HCT116 (cell line): ENCODE measurements around the gene SLAMF1. TPM values are rescaled to one million over a fixed set of nuclear protein-coding genes. Genes with fewer than 3 reads are reported as not detected.

Experiments used
- ATAC-seq: fragments of 200-7000 bp; cut with Tn5 transposase; 2 replicates; pipeline ENCODE4 v1.9.1; 2020; ENCODE audit warnings: mild to moderate bottlenecking, moderate library complexity
- BruUV-seq: library from RNA; stranded (reverse); fragments of 400-500 nt; replicated peaks from 2 replicates; lab custom pipeline; 2021; lab: Mats Ljungman, UMichigan
- CTCF ChIA-PET: fragments of 300-600 bp; sonication (Branson Sonifier 250); formaldehyde crosslinking; loops from one replicate; lab custom pipeline; 2021; ENCODE audit warnings: antibody characterized with exemption; lab: Charles Lee
- POLR2A ChIA-PET: fragments of 300-600, 350-600 bp; sonication (Branson Sonifier 250); formaldehyde crosslinking; loops from one replicate; lab custom pipeline; 2021; ENCODE audit warnings: antibody characterized with exemption; lab: Charles Lee
- RAD21 ChIA-PET, 2 experiments: fragments of 300-600 bp; sonication (Branson Sonifier 250); formaldehyde crosslinking; loops; one replicate each; lab custom pipeline; 2023; ENCODE audit warnings: low total read pairs in 2 of 2; ENCODE audit not compliant: uncharacterized antibody in 2 of 2, unreplicated experiment in 2 of 2, low non-redundant PET in 1 of 2; lab: Charles Lee
- DNase-seq: peaks from one replicate; pipeline ENCODE4 v3.0.0-alpha.2; 2010; ENCODE audit warnings: low read depth, low spot score
- H2AFZ ChIP-seq: fragments of 200-600 bp; shearing (Covaris generic), sonication (generic); 2 replicates; pipeline ENCODE4 v1.6.1; 2017; ENCODE audit warnings: low read depth, mixed run types, mixed read lengths, antibody characterized with exemption, low read length; ENCODE audit not compliant: poor library complexity, severe bottlenecking
- H3K27ac ChIP-seq: 2 replicates; pipeline ENCODE4 v1.5.1; 2012; ENCODE audit warnings: low read depth, low read length
- H3K27me3 ChIP-seq: fragments of 200-600 bp; sonication (generic); 2 replicates; pipeline ENCODE4 v1.6.1; 2016; ENCODE audit warnings: mixed run types, low read length, mixed read lengths; ENCODE audit not compliant: insufficient read depth
- H3K36me3 ChIP-seq, 2 experiments: fragments of 200-500 bp in 1 of 2; fragments of 200-600 bp in 1 of 2; sonication (Bioruptor generic) in 1 of 2; sonication (generic) in 1 of 2; 2 replicates each; pipeline versions ENCODE4 v1.5.1 to v1.6.1; 2014 to 2016; ENCODE audit warnings: low read length in 2 of 2, inconsistent platforms in 1 of 2, mixed read lengths in 1 of 2, mixed run types in 1 of 2; ENCODE audit not compliant: insufficient read depth in 2 of 2, control insufficient read depth in 1 of 2
- H3K4me1 ChIP-seq, 2 experiments: fragments of 200-600 bp in 1 of 2; sonication (generic) in 1 of 2; 2 replicates each; pipeline versions ENCODE4 v1.5.1 to v1.6.1; 2012 to 2017; ENCODE audit warnings: low read length in 2 of 2, inconsistent platforms in 1 of 2, mild to moderate bottlenecking in 1 of 2, mixed read lengths in 1 of 2, mixed run types in 1 of 2, moderate library complexity in 1 of 2; ENCODE audit not compliant: insufficient read depth in 2 of 2, control insufficient read depth in 1 of 2
- H3K4me2 ChIP-seq: fragments of 200-600 bp; sonication (generic); 2 replicates; pipeline ENCODE4 v1.6.1; 2017; ENCODE audit warnings: mixed run types, low read length, mixed read lengths
- H3K4me3 ChIP-seq, 2 experiments: fragments of 200-600 bp in 1 of 2; sonication (generic) in 1 of 2; replicated peaks in 1 of 2; 2 replicates each; pipeline ENCODE4 v1.5.1; 2011 to 2016; ENCODE audit warnings: low read length in 2 of 2, control low read depth in 1 of 2, low read depth in 1 of 2, mild to moderate bottlenecking in 1 of 2, mixed read lengths in 1 of 2, mixed run types in 1 of 2
- H3K79me2 ChIP-seq: fragments of 200-600 bp; sonication (generic); 2 replicates; pipeline ENCODE4 v1.6.1; 2017; ENCODE audit warnings: mild to moderate bottlenecking, mixed run types, low read length, moderate library complexity, mixed read lengths; ENCODE audit not compliant: insufficient read depth
- H3K9ac ChIP-seq: fragments of 200-600 bp; sonication (generic); 2 replicates; pipeline ENCODE4 v1.6.1; 2016; ENCODE audit warnings: low read length, mixed read lengths
- H3K9me2 ChIP-seq: fragments of 200-600 bp; sonication (generic), shearing (Covaris generic); 2 replicates; pipeline ENCODE4 v1.6.1; 2017; ENCODE audit warnings: mixed run types, mild to moderate bottlenecking, moderate library complexity; ENCODE audit not compliant: insufficient read depth
- H3K9me3 ChIP-seq, 2 experiments: fragments of 200-500 bp in 1 of 2; fragments of 200-600 bp in 1 of 2; sonication (Bioruptor generic) in 1 of 2; sonication (generic) in 1 of 2; 2 replicates each; pipeline ENCODE4 v1.6.1; 2014 to 2017; ENCODE audit warnings: low read length in 2 of 2, mixed read lengths in 2 of 2, inconsistent platforms in 1 of 2, low read depth in 1 of 2, mild to moderate bottlenecking in 1 of 2, mixed run types in 1 of 2, moderate library complexity in 1 of 2; ENCODE audit not compliant: control insufficient read depth in 1 of 2, insufficient read depth in 1 of 2
- H4K20me1 ChIP-seq: fragments of 200-600 bp; sonication (generic), shearing (Covaris generic); 2 replicates; pipeline ENCODE4 v1.6.1; 2017; ENCODE audit warnings: mixed run types, mild to moderate bottlenecking, moderate library complexity; ENCODE audit not compliant: insufficient read depth
- FOSL1 ChIP-seq: IDR thresholded peaks from 2 replicates; pipeline ENCODE4 v1.6.1; 2012; ENCODE audit warnings: low read depth
- SP1 ChIP-seq: IDR thresholded peaks from 2 replicates; pipeline ENCODE4 v1.6.1; 2012; ENCODE audit warnings: low read depth
- TCF7L2 ChIP-seq: IDR thresholded peaks from 2 replicates; pipeline ENCODE4 v1.7.0; 2011; ENCODE audit warnings: borderline replicate concordance, inconsistent platforms; ENCODE audit not compliant: insufficient read depth, insufficient read length; ENCODE audit errors: extremely low read depth
- ZNF274 ChIP-seq: fragments of 200-500 bp; sonication (Bioruptor generic); IDR thresholded peaks from 2 replicates; pipeline ENCODE4 v1.6.1; 2014; ENCODE audit warnings: mild to moderate bottlenecking, low read depth, low read length, inconsistent platforms
- intact Hi-C: fragments of 100-400 bp; cut with micrococcal nuclease; formaldehyde crosslinking; loops from 2 replicates; pipeline ENCODE4 v1.10.0; 2022
- total RNA-seq: library from RNA; stranded (reverse); gene quantifications from one replicate; pipeline ENCODE4 v1.2.1, GENCODE V29; 2021; ENCODE audit not compliant: unreplicated experiment
- TF ChIP-seq, protein P1 (sequence below): IDR thresholded peaks from 2 replicates; pipeline ENCODE4 v1.6.1; 2012; ENCODE audit warnings: low read depth
- TF ChIP-seq, protein P2 (sequence below): IDR thresholded peaks from 2 replicates; pipeline ENCODE4 v1.6.1; 2011; ENCODE audit warnings: mild to moderate bottlenecking, low read length, moderate library complexity; ENCODE audit not compliant: insufficient replicate concordance; ENCODE audit errors: extremely low read depth

Gene SLAMF1
- total RNA-seq, 1 experiment from 2014 or later: 0.30 TPM

DNA sequence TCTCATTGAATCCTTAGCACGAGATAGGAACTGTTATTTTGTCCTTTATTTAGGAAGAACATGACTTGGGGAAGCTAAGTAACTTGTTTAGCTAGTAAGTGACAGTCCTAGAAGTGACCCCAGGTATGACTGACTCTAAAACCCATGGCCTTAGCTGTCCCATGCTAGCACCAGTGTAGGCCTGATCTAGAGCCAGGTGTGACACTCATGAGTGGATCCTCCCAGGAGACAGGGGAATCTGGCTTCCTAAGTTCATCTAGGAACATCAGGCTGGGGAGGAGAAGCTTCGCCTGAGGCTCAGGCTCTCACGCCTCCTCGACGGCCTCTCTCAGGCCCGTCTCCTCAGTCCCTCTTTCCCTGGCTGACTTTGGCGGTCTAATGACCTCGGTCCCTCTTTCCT, 33.6 kb upstream of the SLAMF1 start:
- intact Hi-C loops: loop anchor here (5.0 kb wide), 2 partner anchors 253 to 697 kb away; no protein-coding TSS in a partner anchor
- H3K27ac ChIP-seq: no peak overlapping the region
- no peaks in the 10 kb centered on the region for H3K9me3 ChIP-seq
- RAD21 ChIA-PET: no interaction called here
- no peaks in the 10 kb centered on the region for H3K79me2 ChIP-seq
- no peaks in the 10 kb centered on the region for H3K36me3 ChIP-seq
- DNase-seq: no peak
- no peak for TF ChIP-seq SP1
- TF ChIP-seq FOSL1: no peak
- TF ChIP-seq, protein P1, sequence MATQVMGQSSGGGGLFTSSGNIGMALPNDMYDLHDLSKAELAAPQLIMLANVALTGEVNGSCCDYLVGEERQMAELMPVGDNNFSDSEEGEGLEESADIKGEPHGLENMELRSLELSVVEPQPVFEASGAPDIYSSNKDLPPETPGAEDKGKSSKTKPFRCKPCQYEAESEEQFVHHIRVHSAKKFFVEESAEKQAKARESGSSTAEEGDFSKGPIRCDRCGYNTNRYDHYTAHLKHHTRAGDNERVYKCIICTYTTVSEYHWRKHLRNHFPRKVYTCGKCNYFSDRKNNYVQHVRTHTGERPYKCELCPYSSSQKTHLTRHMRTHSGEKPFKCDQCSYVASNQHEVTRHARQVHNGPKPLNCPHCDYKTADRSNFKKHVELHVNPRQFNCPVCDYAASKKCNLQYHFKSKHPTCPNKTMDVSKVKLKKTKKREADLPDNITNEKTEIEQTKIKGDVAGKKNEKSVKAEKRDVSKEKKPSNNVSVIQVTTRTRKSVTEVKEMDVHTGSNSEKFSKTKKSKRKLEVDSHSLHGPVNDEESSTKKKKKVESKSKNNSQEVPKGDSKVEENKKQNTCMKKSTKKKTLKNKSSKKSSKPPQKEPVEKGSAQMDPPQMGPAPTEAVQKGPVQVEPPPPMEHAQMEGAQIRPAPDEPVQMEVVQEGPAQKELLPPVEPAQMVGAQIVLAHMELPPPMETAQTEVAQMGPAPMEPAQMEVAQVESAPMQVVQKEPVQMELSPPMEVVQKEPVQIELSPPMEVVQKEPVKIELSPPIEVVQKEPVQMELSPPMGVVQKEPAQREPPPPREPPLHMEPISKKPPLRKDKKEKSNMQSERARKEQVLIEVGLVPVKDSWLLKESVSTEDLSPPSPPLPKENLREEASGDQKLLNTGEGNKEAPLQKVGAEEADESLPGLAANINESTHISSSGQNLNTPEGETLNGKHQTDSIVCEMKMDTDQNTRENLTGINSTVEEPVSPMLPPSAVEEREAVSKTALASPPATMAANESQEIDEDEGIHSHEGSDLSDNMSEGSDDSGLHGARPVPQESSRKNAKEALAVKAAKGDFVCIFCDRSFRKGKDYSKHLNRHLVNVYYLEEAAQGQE: no peak
- TF ChIP-seq, protein P2, sequence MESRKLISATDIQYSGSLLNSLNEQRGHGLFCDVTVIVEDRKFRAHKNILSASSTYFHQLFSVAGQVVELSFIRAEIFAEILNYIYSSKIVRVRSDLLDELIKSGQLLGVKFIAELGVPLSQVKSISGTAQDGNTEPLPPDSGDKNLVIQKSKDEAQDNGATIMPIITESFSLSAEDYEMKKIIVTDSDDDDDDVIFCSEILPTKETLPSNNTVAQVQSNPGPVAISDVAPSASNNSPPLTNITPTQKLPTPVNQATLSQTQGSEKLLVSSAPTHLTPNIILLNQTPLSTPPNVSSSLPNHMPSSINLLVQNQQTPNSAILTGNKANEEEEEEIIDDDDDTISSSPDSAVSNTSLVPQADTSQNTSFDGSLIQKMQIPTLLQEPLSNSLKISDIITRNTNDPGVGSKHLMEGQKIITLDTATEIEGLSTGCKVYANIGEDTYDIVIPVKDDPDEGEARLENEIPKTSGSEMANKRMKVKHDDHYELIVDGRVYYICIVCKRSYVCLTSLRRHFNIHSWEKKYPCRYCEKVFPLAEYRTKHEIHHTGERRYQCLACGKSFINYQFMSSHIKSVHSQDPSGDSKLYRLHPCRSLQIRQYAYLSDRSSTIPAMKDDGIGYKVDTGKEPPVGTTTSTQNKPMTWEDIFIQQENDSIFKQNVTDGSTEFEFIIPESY: no peak
- TF ChIP-seq ZNF274: no peak
- no peak for TF ChIP-seq TCF7L2
- TF ChIP-seq, all 23 proteins: peak for 0
- Histone ChIP-seq H3K4me1 (peaks cover 0 to 1% of the 10 kb centered on the region in 2 experiments; a peak in 2 of 4 replicates), H4K20me1 (no peaks in the 10 kb centered on the region), H2AFZ (no peak overlapping the region), H3K4me2 (no peak overlapping the region), H3K9ac (no peak overlapping the region), H3K27me3 (no peaks in the 10 kb centered on the region), H3K4me3 (no peak overlapping the region), H3K9me2 (no peaks in the 10 kb centered on the region)
- no TSS peak for BruUV-seq
- ChIA-PET CTCF (interaction anchor here (1.4 to 2.8 kb wide), 4 partner anchors 88 to 274 kb away, joined by 5 to 16 read pairs (median 9); partner anchors contain the start of gene ITLN2), POLR2A (no interaction called here)
- no peak for ATAC-seq
